Left renal cortex interstitium (tissue), 4 donors: ENCODE results near the gene P2RX1. TPM values are rescaled to one million over a fixed set of nuclear protein-coding genes. Genes with fewer than 3 reads are reported as not detected.

Experiments
- DNase-seq, 4 donors: peaks; one replicate each; pipeline ENCODE4 v3.0.0-alpha.2; 2013; ENCODE audit warnings: low read depth in 4 of 4, low spot score in 2 of 4, missing footprints in 1 of 4
- polyA plus RNA-seq, 4 donors: library from polyadenylated mRNA; unstranded; fragments of 120-200 nt; gene quantifications; one replicate each; pipeline ENCODE4 v1.2.1, GENCODE V29; 2013; ENCODE audit not compliant: insufficient read length in 4 of 4

The P2RX1 gene
- 1 to 10 TPM in 3 of 4 donors, under 1 TPM in 1; 0.65 to 1.9 (median 1.3) TPM for polyA plus RNA-seq

DNA sequence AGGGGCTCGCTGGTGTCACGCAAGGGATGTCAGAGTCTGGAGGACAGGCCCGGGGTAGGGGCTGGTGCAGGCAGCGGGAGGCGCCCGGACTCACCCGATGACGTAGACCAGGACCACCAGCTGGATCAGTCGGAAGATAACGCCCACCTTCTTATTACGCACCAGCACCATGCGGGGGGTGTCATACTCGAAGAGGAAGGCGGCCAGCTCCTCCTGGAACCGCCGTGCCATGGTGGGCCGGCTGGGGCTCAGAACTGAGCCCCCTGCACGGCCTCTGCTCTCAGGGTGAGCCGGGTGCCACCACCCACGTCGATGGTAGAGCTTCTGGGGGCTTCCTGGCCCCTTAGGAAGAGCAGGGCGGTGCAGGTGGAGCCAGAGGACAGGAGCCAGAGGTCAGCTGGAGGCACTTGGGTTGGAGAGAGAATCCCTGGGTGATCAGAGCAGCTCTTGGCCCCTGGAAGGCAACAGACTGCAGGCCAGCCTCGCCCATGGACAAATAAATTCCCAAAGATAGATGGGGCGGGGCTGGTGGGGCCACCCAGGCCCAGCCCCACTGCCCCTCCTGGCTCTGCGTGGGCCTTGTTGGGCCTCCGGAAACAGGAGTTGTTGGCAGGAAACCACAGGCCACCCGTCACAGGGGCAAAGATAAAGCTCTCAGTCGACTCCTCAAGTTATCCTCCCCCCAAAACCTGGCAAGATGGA is at the start of gene P2RX1:
TSS of gene P2RX1 (minus strand) at position 471 of the 702 bp plus-strand sequence. CDS start at position 231, 240 bp downstream.
- DNase-seq: no peak

DNA sequence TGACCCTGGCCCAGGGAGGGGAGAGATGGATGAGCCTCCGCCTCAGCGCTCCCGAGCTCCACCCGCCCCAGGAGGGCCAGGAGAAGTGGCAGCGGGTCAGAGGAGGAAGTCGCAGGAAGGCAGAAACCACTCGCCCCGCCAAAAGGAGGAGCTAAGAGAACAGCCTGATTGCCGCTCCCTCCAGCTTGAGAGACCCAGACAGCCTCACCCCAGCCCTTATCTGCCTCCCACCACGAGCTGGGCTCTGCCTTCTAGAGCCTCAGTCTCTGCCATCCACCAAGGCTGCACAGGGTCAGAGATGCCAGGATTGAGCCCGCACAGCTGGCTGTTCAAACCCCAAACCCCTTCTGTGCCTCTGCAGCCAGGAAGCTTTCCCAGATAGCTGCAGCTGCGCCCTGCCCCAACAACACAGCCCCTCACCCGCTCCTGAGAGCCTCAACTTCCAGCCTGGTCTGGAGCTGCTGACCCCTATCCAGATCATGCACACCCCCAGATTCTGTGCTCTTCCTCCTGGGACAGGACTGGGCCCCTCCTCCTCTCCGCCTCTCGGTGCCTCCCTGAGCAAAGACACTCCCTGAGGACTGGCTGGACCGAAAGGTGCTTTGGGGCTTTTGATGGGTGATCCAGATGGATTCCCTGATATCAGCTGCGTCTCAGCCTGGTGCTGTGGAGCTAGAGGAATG is 49.0 kb upstream of the P2RX1 start:
- no peak for DNase-seq

DNA sequence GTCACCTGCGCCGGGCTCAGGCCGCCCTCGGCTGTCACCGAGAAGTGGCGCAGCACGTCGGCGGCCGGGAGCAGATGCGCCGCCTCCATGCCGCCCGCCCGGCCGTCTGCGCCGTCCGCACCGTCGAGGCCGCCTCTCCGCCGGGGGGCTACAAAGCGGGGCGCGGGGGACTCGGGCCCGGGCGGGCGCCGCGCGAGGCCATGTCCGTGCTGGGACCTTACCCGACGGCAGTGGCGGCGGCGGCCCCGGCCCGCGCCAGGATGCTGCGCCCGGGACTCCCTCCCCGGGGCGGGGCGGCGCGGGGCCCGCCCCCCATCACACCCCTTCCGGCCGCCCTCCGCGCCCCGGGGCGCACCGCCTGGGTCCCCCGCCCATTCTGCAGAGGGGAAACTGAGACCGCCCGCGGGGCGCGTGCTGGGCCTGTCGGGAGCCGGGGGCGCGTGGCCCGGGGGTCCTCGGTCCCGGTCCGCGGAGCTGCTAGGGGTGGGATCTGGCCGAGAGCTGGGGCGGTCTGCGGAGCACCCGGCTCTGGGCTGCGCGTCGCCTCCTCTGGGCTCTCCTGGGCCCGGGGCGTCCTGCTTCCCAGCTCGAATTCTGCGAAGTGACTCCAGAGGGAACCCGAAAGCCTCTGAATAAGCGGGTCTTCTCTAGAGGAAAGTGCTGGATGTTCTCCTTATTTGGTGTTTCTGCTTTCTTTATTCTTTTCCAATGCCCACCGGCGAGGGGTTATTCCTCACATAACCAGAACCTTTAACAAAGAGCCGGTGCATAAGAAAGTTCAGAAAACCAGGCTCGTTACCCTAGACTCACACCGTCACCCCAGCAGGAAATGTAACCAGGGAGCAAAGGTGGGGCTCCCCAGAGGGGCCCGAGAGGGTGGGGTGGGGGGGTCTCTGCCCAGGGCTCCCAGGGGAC is 48.2 kb upstream of the P2RX1 start, which contains the start of gene ATP2A3:
TSS of gene ATP2A3 (minus strand) at position 235 of the 915 bp plus-strand sequence. CDS start at position 89, 146 bp downstream.
- DNase-seq: no peak

DNA sequence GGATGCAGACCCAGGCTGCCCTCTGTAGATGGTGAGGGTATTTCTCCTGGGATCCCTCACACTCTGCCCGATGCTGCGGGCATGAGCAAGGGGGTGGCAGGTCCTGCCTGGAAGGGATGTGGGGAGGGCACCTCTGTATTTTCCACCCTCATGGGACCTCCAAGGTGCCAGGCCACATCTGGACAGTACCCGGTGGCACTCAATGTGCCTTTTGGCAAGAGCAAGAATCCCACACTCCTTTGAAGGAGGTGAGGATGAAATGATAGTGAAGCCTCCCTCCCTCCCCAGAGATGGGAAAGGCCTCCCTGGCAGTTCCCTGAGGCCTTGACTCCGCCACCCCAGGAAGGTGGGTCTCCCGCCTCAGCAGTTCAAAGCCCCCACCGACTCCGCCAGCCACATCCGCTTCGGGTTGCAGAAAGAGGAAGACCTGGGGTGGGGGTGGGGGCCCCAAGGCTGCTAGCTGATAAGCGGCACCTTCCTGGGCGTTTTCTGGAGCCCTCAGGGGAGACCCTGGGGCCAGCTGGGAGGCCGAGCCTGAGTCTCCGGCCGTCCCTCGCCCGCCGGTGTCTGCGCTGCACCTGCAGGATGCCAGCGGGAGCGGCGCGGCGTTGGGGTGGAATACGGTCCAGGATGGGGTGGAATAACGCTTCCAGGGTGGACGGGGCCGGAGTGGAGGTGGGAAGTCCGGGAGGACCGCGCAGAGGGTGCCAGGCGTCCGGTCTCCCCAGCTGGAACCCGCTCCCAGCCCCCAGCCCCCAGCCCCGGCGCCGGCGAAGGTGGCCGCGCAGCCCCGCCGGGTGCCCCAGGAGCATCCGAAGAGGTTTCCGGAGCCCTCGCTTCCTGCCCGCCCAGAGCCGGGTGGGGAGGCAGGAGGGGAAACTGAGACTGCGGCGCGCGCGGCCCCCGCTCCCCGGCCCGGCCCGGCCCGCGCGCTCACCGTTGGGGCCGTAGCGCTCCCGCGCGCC is 47.3 kb upstream of the P2RX1 start:
- DNase-seq: no peak

DNA sequence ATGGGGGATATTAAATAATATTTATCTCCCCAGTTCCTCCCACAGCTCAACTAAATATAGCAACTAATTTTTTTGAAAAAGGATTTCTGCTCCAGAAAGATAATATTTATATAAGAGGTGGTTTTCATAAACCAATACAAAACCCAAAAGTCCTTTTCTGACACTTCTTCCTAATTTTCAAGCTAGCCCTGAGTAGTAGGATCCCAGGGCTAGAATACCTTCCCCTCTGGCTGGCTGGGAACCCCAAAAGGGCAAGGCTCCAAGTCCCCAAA is 46.6 kb upstream of the P2RX1 start:
- no peak for DNase-seq

DNA sequence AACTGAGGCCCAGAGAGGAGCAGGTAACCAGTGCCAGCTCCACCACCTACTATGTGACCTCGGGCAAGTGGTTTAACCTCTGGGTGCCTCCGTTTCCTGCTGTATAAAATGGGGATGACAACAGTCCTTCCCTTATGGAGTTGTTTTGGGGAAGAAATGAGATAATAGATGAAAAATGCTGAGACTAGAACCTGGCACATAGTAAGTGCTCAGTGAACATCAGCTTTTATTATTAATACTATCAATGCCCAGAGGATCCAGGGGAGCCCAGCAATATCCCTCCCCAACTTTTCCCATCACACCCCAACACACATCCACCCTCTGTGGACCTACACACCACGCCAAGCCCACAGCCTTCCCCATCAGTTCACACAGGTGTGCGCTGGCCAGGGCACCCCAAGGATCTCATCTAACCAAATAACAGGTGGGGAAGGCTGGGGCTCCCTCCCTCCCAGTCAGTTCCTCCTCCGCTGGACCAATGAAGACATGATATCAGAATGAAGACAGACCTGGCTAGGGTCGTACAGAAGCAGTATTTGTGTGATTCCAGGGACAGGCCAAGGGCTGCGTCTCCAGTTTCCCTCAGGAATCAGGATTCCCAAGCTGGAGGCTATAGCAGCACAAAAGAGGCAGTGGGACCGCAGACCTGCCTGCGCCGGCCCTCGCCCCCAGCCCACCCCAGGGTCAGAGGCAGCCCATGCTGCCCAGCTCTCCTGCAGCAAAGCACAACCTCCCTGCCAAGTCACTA is 46.1 kb upstream of the P2RX1 start:
- no peak for DNase-seq

DNA sequence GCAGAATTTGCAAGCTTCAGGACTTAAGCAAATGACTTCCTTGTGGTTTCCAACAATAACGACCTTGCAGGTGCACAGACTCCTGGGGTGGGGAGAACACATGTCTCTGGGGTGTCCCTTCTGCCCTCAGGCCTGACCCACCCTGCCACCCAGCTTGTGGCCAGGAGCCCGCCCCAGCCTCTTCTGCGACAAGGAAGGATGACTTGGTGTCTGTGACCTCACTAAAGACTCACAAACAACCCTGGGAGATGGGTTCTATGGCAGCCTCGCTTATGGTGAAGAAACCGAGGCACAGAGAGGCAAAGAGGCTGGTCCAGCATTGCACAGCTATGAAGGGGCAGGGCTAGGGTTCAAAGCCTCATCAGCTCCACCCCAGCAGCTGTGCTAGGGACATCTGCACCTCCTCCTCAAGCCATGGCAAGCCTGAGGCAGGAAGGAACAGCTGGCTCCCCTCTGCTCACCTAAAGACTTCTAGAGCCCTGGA is 45.3 kb upstream of the P2RX1 start:
- no peak for DNase-seq

DNA sequence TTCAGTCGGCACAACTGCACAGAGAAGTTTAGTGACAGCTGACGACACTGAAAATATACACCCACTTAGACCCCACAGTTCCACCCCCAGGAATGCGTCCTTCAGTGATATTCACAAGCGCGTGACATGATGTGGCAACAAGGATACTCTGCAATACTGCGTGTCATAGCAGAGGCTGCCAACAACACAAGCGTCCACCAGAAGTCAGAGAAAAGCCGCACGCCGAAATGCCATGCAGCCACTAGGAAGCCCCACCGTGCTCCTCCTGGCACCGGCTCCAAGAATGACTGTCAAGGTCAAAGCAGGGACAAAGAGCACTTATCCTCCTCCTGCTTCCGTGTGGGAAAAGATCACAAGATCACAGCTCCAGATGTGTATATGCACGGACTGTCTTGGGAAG is 44.5 kb upstream of the P2RX1 start:
- DNase-seq: no peak

DNA sequence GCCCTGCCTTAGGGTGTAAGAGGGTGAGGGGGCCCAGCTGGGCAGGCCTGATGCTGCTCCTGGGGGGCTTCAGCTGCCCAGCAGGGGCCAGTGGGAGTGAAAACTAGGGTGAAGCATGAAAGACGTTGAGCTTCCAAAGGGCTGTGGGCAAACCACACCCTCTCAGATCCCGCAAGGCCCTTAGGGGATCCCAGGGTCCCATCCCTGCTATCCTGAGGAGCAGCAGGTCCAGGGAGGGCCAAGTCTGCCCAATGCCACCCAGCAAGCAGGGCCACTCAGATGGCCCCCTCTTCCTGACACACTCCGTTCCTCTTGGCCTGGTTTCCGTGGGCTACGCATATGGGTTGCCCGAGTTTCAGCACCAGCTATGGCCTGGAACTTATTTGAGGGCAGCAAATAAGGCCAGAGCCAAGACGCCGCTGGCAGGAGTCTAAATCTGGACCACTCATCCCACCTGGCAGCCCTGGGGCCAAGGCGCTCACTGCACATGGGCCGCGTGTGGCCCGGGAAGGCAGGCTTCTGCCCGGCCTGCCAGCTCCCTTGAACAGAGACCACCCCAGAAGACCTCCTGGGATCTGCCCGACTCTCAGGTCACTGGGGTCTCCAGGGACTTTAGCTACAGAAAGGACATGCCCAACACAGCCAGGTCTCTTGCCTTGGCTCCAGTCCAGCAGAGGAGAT is 43.8 kb upstream of the P2RX1 start:
- DNase-seq: no peak

DNA sequence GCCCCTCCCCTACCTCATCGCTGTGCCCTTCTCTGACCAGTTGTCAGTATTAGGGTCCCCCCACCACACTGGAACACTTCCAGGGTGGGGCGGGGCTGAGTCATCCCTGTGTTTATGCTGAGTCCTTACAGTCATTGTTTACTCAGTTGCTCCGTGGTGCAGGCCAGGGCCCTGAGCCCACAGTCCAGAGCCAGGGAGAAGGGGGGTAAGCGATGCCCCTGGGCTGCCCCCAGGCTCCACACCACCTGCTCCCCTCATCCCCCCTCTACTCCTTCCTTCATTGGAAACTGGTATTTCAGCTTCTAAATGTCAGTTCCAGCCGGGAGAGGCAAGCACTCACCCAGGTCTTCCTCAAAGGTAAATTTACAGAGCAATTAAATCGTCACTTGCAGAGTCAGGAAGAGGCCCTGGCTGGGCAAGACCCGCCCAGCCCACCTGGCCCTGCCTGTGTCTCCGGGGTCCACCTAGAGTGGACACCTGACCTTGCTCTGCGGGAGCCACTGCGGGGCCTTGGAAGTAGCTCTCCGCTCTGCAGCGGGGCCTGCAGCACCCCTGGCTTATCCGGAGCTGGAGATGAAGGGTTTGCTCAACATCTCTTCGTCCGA is 43.1 kb upstream of the P2RX1 start:
- DNase-seq: no peak

DNA sequence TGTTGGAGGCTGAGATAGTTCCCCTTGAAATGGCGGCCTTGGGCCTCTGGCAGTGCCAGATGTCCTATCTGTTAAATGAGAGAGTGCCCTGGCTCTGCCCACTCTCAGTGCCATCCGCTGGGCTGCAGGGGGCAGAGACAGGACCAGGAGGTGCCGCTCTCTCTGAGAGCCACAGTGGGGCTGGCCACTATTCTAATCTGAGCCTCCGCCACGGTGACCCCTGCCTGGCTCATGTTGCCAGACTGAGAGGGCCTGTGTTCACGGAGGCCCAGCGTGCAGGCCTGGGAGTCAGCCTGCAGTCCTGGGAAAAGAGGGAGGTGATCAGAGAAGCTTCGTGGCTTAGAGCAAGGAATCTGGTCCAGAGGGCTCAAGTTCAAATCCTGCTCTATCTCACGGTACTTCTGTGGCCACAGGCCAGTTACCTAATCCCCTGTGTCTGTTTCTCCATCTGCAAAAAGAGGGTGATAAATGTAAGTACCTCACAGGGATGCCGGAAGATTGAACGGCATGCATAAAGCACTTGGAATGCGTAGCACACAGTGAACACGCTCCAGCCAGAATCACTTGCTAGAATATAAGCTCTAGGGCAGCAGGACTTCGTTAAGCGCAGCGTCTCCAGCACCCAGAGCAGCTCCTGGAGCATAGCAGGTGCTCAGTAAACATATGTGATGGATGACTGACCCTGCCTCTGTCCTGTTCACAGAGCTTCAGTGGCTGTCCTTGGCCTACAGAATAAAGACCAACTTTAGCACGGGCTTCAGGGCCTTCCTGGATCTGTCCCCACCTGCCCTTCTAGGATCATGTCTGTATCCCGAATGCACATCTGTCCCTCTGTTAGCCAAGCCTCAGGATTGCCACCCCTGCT is 41.7 kb upstream of the P2RX1 start:
- no peak for DNase-seq

DNA sequence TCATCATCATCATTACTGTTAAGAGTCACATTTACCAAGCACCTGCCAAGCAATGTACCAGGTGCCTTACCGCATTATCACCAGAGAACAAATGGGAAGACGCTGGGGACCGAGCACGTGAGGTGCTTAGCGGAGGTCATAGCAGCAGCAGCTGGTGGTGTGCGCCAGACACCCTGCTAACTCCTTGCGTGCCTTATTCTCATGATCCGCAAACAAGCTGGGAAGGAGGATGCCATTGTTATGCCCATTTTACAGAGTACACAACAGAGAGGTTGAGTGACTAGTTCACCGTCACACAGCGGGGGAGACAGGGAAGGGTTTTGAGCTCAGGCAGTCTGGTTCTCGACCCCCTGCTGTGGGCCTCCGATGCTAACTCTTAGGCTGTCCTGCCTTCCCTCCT is 40.7 kb upstream of the P2RX1 start:
- DNase-seq: no peak

DNA sequence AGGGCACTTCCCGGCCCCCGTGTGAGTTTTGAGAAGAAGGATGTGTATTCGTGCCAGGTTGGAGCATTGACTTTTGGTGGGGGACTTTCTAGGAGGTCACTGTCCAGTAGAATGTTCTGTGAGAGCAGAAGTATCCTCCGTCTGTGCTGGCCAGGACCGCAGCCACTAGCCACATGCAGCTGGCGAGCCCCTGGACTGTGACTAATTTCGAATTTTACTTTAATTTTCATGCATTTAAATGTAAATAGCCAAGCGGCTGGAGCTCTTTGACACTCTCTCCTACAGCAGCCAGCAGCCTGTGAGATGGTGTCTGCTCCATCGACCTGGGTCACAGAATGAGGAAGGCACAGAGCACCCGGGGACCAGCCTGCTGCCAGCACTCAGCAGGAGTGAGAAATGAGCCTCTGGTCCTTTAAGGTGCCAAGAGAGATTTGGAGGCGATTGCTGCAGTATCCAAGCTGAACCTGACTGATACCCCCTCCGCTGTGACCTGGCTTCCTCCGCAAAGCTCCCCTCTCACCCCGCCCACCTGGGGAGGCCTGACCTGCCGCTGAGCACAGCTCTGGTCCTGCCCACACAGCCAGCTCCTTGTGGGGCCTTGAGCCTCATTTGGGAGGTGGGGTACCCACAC is 40.2 kb upstream of the P2RX1 start:
- no peak for DNase-seq

DNA sequence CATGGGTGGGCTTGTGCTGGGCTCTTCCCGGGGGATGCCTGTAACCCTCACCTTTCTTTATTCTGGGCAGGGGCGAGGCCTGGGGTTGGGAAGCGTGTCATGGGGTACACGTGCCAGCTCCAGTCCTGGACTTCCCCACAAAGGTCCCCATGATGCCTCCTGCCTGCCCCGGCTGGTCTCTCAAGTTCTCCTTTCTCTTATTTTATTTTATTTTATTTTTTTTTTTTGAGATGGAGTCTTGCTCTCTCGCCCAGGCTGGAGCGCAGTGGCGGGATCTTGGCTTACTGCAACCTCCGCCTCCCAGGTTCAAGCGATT is 39.4 kb upstream of the P2RX1 start:
- no peak for DNase-seq

DNA sequence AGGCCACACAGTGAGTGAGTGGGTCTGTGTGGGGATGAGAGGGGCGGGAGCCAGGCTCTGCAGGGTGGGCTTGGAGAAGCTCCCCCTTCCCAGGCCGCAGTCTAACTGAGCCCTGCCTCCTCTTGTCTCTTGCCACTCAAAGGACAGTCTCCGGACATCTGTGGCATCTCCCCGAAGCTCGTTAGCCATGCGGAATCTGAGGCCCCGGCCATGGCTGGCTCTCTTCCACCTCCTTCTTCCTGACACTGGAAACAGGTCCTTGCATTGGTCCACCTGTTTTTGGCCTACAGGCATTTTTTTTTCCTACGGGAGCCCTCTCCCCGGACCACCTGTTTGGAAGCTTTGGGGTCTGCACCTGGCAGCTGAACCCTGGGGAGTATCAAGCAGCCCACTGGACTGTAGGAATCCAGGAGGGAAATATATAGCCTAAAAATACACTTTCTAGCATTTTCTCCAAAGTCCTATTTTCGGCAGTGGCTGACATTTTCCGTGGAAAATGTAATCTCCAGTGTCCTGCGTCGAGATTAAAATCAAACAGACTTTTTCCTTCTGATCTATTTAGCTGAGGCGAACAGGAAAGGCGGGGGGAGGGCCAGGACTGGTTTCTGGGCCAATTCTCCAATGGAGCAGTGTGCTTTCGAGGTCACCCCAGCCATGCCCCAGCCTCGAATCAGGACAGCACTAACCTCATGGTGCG is 38.9 kb upstream of the P2RX1 start:
- DNase-seq: no peak

DNA sequence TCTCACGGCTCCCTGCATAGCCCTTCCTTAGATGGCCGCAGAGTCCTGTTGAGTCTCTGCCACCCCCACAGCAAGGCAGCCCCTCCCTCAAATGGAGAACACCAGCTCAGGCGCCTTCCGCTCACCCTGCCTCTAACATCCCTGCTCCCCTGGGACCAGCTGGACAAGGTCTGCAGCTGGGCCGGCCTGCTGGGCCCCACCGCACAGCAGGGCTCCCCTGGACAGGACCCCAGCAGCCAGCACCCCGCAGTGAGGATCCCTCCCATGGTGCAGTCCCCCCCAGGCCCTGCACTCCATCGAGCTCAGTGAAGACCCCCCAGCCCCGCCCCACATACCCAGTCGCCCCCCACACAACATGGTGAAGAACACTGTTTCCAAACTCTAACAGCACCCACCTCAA is 37.8 kb upstream of the P2RX1 start:
- no peak for DNase-seq

DNA sequence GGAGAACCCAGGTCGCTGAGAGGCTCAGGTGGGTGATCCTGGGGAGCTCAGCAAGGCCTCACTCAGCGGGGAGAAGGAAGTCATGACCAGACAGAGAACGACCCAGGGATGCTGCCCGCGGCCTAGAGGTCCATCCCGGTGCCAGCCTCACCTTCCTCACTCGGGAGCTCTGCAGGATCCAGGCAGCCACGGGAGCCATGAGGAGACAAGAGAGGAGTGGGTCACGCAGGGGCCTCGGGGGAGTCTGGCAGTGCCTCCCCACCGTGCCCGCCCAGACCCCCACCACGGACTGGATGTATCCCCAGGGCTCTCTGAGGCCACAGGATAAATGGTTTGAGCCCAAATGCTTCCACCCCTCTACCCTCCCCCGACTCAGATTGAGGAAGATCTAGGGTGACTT is 37.3 kb upstream of the P2RX1 start:
- no peak for DNase-seq
